ENCODE data around the gene PTCD2. TPM values are rescaled to one million over a fixed set of nuclear protein-coding genes. Genes with fewer than 3 reads are reported as not detected.
A peak's percentile ranks its signal among the peaks of the same experiment; 100 is the strongest.

Gene PTCD2
- total and polyA plus RNA-seq, 9 of the 15 experiments (the other 6 are each of a cell fraction or from before 2014, with no cell fraction given): 11.9 to 28.5 (median 18.6) TPM

- TF ChIP-seq NRF1 (conservative IDR thresholded peaks at IDR 0.05 in 1 of 2, IDR thresholded peaks at IDR 0.05 in 1 of 2): no peak
- no peak for TF ChIP-seq ARID4B (CRISPR knock-in tag; IDR thresholded peaks at IDR 0.05)
- no peak for TF ChIP-seq ZNF121 (CRISPR knock-in tag; conservative IDR thresholded peaks at IDR 0.05)
- no peak for TF ChIP-seq ZNF444 (CRISPR knock-in tag; IDR thresholded peaks at IDR 0.05)
- TF ChIP-seq PYGO2 (tag; IDR thresholded peaks at IDR 0.05): no peak; the same call in 1 of the 2 replicates
- TF ChIP-seq TEAD2 (tag; IDR thresholded peaks at IDR 0.05): no peak
- no peak for TF ChIP-seq ZNF445 (CRISPR knock-in tag; IDR thresholded peaks at IDR 0.05; ENCODE audit: low read depth)
- TF ChIP-seq MEF2A (IDR thresholded peaks at IDR 0.05; ENCODE audit: control insufficient read depth, low read depth, low read length): no peak
- TF ChIP-seq ZFP1 (CRISPR knock-in tag; IDR thresholded peaks at IDR 0.05): no peak
- TF ChIP-seq KLF1 (tag; IDR thresholded peaks at IDR 0.05): no peak
- no peak for TF ChIP-seq ZBTB9 (CRISPR knock-in tag; IDR thresholded peaks at IDR 0.05)
- peak; percentile 62 for TF ChIP-seq FOXJ2 (tag; IDR thresholded peaks at IDR 0.05)
Observed at GRCh38 chr5:72281764-72282499, 38.2 kb upstream of the PTCD2 start (continued).
